ENCODE measurements around the gene SNAPC4. TPM values are rescaled to one million over a fixed set of nuclear protein-coding genes. Genes with fewer than 3 reads are reported as not detected.

The SNAPC4 gene
- 5.1 and 6.7 TPM in 2 replicates for total RNA-seq

DNA sequence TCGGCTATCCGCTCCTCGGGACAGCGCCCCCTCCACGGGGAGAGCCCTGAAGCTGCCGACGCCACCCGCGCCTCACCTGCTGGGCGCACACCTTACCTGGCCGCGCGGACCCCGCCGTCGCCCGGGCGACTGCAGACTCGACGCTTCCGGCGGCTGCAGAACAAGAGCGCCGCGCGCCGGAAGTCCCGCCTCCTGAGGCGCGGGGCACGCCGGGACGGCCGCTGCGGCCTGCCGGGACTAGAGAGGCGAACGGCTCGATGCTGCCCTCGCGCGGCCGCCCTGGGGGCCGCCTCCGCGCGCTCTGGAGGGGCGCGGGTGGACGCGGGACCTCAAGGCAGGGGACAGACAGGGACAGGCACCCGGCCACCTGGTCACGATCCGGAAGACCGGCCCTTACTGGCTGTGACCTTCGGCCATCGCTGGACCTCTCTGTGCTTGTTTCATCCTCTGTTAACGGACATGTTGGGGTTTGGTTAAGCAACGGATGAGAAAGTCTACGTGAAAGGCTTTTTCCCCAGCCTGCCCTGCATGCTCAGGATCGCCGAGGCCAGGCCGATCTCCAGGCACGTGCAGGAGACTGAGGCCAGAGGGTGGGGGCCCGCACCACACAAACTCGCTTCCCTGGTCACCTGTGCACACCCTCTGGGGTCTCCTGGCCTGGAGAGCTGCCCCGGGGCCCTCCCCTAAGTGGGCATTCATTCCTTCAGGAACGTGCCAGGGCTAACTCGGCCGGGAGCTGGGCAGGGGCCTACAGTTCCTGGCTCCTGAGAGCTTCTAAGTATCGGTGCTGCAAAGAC is at the start of gene SNAPC4:
Gene SNAPC4, minus strand, starts transcription at position 133 of the 797 bp plus-strand sequence. CDS start 1,742 bp downstream, outside the sequence.

GRCh38 chr9:136439481-136440408 is 39.8 kb upstream of the SNAPC4 start, which contains the start of gene INPP5E:
TSS of gene INPP5E (minus strand) at chr9:136439845. CDS start at chr9:136439419, 426 bp downstream.

DNA sequence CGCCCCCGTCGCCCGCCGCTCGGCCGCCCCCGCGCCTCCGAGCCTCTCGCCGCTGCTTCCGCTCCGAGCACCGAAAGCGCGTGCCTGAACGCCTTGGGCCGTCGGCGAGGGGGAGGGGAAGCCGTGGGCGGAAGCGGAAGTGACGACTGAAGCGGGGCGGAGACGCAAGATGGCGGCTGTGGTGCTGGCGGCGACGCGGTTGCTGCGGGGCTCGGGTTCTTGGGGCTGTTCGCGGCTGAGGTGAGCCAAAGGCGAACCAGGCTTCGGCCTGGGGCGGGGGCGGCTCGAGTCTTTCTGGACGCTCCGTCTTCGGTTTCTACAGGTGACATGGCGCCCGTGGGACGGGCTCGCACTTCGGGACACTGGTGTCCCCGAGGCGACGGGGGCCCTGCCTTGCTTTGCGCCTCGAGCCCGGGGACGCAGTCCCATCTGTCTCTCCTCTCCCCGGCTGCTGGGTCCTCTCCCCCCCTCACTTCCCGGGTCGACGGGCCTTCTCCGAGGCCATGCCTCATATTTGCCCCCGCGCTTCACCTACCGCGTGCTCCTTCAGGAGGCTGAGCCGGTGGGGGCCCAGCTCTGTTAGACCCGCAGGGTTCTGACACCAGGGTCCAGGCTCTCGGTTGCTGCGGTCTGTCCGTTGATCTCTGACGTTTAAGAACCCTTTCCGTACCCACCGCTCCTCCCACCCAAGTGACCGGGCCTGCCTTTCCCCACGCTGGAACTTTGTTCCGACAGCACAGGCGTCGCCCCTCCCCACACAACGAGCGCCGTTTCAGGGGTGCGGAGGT is 10.7 kb upstream of the SNAPC4 start, which contains the start of the genes ENTR1 and PMPCA:
Gene ENTR1, minus strand, starts transcription at position 115 of the 788 bp plus-strand sequence. CDS start 217 bp downstream, outside the sequence.
Gene PMPCA, plus strand, starts transcription at position 159 of the 788 bp plus-strand sequence. Its CDS starts 11 bp downstream, at position 170.

GRCh38 chr9:136373300-136374182 is 26.4 kb downstream of the SNAPC4 start, which contains the start of gene CARD9:
TSS of gene CARD9 (minus strand) at chr9:136373669. CDS start at chr9:136372078, 1,591 bp downstream.

DNA sequence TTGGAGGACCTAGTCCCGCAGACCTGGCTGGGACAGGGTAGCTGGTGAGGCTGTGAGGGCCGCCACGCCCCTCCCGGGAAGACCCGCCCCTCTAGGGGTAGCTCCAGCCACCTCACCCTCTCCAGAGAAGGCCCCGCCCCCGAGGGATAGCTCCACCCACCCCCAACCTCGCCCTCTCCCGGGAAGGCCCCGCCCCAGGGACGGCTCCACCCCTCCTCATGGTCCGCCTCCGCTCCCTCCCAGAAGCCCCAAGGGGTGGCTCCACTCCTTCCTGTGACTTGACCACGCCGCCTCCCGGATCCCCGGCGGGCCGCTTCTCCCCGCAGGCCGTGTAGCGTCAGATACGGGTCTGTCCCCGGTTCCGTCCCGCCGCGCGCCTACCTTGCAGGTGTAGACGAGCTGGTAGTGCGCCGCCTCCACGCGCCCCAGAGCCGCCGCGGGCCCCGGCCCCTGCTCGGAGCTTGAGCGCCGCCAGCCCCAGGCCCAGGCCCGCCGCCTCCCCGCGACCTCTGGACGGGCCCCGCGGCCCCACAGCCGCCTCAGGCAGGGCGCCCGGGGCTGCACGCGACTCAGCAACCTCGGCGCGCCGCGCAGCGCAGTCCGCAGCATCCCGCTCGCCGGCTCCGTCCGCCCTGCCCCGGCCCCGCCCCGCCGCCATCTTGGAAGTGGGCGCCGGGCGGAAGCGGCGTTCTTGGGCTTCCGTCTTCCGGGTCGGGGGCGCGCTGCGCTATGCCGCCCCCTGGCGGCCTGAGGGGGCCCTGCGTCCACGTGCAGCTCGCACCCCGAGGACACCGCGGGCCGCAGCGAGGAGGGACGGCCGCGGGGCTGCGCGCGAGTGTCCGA is 36.6 kb downstream of the SNAPC4 start, which contains the start of gene DNLZ:
Gene DNLZ, minus strand, starts transcription at position 639 of the 843 bp plus-strand sequence. Its CDS starts 30 bp downstream, at position 609.

Other genes starting within 250 kb of the SNAPC4 start
- gene LHX3, start 195.0 kb downstream of the SNAPC4 start, total RNA-seq = not detected in 2 replicates
- gene QSOX2, start 154.4 kb downstream of the SNAPC4 start, total RNA-seq = 15.8 and 32.2 TPM in 2 replicates
- gene CCDC187, start 96.1 kb downstream of the SNAPC4 start, total RNA-seq = under 0.01 and 0.07 TPM in 2 replicates
- gene GPSM1, start 72.6 kb downstream of the SNAPC4 start, total RNA-seq = 41.5 and 63.5 TPM in 2 replicates
- 7.4 and 8.4 TPM in 2 replicates for gene DNLZ, start 36.4 kb downstream of the SNAPC4 start, total RNA-seq
- gene CARD9, start 26.5 kb downstream of the SNAPC4 start, total RNA-seq = 0.85 and 3.1 TPM in 2 replicates
- 25.6 and 45.6 TPM in 2 replicates for gene ENTR1, start 10.4 kb upstream of the SNAPC4 start, total RNA-seq
- gene PMPCA, start 10.5 kb upstream of the SNAPC4 start, total RNA-seq = 39.4 and 45.8 TPM in 2 replicates
- gene INPP5E, start 39.7 kb upstream of the SNAPC4 start, total RNA-seq = 7.2 and 12.5 TPM in 2 replicates
- gene SEC16A, start 82.9 kb upstream of the SNAPC4 start, total RNA-seq = 47.1 and 51.4 TPM in 2 replicates
- 34.2 and 36.9 TPM in 2 replicates for gene NOTCH1, start 145.9 kb upstream of the SNAPC4 start, total RNA-seq

All from smooth muscle cell of the pulmonary artery (primary cell).